D721Med (cell line): ENCODE results near the gene CITED4.

ENCODE experiments used
- DNase-seq: peaks from one replicate; pipeline ENCODE4 v3.0.0; 2011; ENCODE audit warnings: low spot score; ENCODE audit not compliant: insufficient read length
- FAIRE-seq: peaks from 2 replicates; lab custom pipeline; 2011; peaks lifted over from hg19 to GRCh38; lab: Jason Lieb, UNC
- CTCF ChIP-seq: IDR thresholded peaks from 2 replicates; pipeline ENCODE4 v1.5.1; 2012; ENCODE audit warnings: mild to moderate bottlenecking, control low read depth; ENCODE audit not compliant: insufficient read depth; ENCODE audit errors: missing control alignments

CITED4 gene

GRCh38 chr1:40823983-40824382, 38.2 kb downstream of the CITED4 start:
- FAIRE-seq (no peak), DNase-seq (no peak)
- TF ChIP-seq CTCF = no peak

DNA sequence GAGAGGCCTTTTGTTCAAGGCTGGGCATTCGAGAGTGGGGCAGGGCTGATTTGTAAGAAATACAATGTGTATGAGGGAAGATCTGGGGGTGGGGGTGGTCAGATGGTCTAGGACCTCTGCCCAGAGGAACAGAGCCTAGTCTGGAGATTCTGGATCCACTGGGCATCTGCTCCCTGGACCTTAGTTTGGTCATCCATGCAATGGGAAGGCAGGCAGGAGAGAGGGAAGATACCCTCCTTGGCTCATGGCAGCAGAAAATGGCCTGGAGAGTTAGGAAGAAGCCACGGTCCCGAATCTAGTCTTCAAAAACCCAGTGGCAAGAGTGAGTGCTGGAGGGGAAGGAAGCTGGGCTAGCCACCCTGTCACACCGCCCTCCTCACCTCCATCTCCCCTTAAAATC, 38.8 kb downstream of the CITED4 start:
- no peak for TF ChIP-seq CTCF
- DNase-seq (no peak), FAIRE-seq (no peak)

DNA sequence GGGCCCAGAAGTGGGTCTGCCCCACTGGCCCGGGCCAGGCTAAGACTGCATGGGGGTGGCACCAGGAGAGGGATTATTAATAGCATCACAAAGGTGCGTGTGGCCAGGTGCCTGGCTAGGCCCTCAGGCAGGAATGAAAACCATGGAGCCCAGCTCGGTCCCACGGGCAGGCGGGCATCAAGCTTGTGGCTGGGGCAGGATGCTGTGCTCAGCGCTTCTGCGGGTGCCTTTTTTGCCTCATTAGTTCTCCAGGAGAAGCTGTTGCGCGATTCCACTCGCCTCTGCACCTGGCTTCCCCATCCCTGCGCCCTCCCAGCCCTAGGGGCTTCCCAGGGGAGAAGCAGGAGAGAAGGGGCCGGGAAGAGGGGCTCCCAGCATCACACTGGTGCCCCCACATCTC, 39.3 kb downstream of the CITED4 start:
- DNase-seq = no peak
- TF ChIP-seq CTCF = no peak
- FAIRE-seq = no peak

DNA sequence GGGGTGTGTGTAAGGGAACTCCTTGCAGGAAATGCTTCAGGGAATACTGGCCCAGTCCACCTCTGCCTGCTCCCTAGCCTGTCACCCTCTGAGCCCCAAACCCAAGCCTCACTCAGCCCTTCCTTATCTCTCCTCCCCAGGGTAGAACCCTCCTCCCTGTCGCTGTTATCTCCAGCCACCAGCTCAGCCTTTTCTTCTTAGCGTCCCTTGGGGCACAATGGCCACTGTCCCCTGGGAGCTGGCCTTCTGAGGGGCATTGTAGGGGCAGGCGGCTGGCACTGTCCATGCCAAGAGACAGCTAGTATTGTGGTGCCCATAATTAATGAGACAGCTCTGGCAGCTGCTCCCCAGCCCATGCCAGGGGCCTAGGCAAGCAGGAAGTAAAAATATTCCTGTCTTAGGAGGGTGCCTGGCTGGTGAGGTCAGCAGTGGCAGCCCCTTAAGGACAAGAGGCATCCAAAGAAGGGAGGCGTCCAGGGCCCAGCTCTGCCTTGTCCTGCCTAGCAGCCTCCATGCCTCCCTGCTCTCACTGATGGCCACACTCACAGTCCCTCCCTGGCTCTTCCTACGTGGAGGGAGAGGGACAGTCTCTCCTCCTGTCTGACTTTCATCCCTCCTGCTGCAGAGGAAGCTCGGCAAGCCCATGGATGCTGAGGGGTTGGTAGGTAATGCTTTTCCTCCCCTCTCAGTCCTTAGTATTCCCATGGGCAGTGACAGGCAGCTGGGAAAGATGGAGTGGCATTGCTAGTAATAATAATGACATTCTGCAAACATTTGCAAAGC, 41.1 kb downstream of the CITED4 start:
- FAIRE-seq (no peak), DNase-seq (no peak)
- TF ChIP-seq CTCF = no peak

DNA sequence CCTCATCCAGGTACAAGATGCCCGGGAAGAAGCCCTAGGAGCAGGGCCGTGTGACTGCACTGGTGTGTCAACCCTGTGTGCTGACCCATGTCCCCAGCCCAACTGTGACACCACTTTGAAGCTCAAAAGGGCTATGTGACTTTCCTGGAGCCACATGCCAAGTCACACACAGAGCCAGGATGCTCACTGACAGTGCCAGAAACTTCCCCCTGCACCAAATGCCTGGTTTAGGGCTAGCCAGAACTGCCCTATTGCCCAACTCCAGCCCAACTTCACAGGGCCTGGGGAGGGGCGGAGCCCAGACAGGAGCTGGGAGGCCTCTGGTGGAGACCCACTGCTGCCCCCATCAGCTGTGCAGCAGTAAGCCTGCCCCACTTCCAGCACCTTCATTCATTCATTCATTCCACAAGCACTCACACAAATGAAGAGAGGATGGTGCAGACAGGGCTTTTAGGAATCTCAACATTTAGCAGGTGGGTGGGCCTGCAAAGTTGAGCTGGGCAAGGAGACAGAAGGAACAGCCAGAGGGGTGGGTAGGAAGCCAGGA, 41.8 kb downstream of the CITED4 start:
- no peak for FAIRE-seq
- DNase-seq = no peak

DNA sequence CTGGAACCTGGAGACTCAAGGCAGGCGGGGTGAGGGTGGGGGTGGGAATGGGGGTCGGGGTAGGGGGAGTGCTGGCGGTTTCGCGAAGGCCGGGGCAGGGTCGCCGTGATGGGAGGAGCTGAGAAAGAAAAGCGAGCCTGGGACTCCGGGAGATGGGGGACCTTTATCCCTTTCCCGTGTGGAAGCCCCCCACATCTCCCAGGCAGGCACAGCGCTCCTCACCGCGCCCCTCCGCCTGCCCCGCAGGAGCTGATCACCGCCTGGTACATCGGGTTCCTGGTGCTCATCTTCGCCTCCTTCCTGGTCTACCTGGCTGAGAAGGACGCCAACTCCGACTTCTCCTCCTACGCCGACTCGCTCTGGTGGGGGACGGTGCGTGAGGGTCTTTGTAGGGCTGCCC, 43.1 kb downstream of the CITED4 start:
- FAIRE-seq = no peak
- no peak for TF ChIP-seq CTCF
- no peak for DNase-seq

More for the DNA sequence above, 41.8 kb downstream of the CITED4 start:
- no peak for TF ChIP-seq CTCF
